GM12873 (cell line): ENCODE measurements around the gene VWA3B.

ENCODE experiments used
- CTCF ChIP-seq: IDR thresholded peaks from 2 replicates; pipeline ENCODE4 v1.5.1; 2012; ENCODE audit warnings: low read depth, mild to moderate bottlenecking, moderate library complexity, low read length, control low read depth; ENCODE audit not compliant: insufficient read depth; ENCODE audit errors: missing control alignments

Gene VWA3B

DNA sequence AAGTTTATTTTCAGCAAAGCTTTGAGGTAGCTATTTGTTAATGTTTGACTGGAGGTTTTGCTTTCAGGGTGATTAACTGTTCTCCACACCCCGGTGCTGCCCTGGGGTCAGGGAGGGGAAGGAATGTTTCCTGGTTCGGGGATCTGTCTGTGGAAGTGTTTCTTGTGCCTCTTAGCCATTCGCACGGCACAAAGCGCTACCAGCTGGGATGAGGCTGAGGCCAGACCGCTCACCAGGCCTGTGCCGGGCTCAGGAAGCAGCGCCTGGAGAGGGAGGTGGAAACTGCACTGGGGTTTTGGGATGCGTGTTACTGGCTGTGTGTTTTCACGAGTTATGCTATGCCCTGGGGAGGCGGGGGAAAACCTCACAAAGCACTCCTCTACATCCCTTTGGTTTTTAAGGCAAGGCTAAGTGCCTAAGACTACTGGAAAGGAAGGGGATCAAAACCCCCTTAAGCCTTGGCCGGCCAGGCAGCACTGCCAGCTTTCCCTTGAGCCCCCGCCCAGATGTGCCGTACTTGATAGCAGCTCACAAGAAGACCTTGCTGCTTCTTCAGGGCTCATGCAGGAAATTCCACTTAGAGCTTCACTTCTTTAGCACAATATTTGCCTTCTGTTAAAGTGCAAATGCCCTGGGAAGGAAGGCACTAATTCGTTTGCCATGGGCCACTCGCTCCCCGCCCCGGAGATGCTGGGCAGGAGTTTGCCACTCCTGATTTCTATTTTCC lies 193.6 kb downstream of the VWA3B start:
- TF ChIP-seq CTCF, result no peak

- no peak for TF ChIP-seq CTCF
Measured at GRCh38 chr2:98281607-98282006, 194.6 kb downstream of the VWA3B start.

GRCh38 chr2:98282109-98282508 lies 195.1 kb downstream of the VWA3B start:
- no peak for TF ChIP-seq CTCF

DNA sequence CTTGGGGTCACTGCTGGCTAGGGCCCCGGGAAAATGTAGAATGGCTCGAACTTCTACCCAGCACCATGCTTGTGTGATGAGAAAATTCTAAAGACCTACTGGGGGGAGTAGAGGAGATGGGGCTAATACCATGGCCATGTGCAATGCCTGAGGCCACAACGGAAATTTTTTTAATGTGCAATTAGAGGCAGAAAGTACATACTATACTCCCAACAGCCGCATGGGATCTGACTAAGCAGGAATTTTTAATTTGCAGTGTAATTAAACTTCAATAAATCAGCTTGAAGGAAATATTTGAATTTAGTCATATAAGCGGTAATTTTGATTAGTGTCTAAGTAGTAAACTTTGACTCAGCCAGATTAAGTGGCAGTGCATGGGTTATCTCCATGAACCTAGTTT lies 206.1 kb downstream of the VWA3B start:
- TF ChIP-seq CTCF, result no peak

GRCh38 chr2:98293931-98294687 lies 207.1 kb downstream of the VWA3B start:
- no peak for TF ChIP-seq CTCF

GRCh38 chr2:98294711-98295110 lies 207.7 kb downstream of the VWA3B start:
- TF ChIP-seq CTCF, result no peak

GRCh38 chr2:98295275-98295674 lies 208.3 kb downstream of the VWA3B start:
- TF ChIP-seq CTCF, result no peak
